ENCODE results near the gene RIOK2. TPM values are rescaled to one million over a fixed set of nuclear protein-coding genes. Genes with fewer than 3 reads are reported as not detected.
A peak's percentile ranks its signal among the peaks of the same experiment; 100 is the strongest.
"Not testable (repeated sequence)": the region's sequence is repeated elsewhere in the genome, so short reads cannot be mapped to it uniquely, and the experiment has no call there.

RIOK2 gene
- 46.6 and 48.7 TPM in 2 replicates for total RNA-seq (2014; rRNA removed; shearing (Covaris generic))
- polyA plus RNA-seq (2015; cell fraction: cytosol; rRNA removed) = 16.7 and 26.4 TPM in 2 replicates
- polyA plus RNA-seq (2015; cell fraction: nucleus; rRNA removed) = 24.2 and 24.8 TPM in 2 replicates

DNA sequence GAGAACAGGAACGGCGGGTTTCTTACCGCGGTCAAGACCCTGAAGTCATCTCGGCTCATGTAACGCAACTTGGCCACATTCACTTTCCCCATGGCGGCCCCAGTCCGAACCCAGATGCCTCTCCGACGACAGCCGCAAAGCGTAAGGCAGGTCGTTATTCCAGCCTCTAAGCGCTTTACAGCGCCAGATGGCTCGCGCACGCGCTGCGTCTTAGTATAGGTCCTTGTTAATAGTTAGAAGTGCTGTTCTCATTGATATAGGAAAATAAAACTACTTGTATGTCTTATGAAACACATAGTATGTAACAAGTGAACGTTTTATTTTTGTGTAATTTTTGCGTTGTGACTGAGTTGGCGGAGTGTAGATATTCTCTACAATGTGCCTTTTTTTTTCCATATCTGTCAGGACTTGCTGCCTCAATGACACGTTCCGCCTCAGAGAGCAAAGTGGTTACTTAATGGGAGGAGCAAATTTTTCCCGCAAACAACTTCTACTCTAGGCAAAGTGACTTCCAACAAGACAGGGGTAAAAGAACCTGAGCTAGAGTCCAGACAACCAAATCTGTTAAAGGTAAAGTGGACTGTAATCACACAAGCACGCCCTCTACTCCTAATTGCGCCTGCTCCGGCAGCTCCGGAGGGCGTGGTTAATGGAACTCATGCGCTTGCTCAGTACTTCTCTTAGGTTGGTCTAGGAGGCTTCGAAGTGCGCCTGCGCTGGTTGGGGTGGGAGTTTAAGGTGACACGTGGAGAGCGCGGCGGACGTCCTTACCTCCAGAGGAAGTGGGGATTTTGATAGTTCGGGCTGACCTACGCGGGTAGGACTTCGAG is at the start of gene RIOK2:
Gene RIOK2, minus strand, starts transcription at position 148 of the 830 bp plus-strand sequence. Its CDS starts 56 bp downstream, at position 92.
- peak; percentile 97 for DNase-seq (ENCODE audit: low read depth, low spot score)
- in situ Hi-C loops (cut with HindIII; ENCODE audit: low pct_unique_long_range_greater_than_20kb, low sequenced_read_pairs) = no loop called here

DNA sequence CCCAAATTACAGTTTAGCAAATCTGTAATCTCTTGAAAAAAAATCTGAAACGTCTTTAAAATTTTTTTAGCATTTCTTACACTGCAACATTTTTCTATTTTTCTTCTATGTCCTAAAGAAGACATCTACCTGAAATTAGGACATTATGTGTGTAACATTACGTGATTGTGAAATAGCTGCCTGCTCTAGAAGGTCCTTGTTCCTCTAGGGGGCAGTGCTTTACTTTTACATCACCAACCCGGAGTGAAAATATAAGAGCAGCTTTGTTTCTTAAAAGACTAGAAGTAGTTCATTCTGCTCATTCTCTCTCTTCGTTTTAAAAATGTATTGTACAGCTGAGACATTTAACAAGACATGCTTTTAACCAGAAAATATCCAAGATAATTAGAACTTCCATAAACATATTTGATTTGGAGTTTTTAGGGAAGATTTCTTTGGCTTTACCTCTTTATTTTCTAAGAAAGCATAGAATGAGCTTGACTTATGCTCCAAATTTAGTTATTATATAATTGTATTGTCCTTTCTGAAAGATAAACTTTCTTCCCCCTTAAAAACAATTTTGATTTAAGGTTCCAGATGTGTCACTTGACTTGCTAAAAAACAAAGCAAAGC is 48.1 kb upstream of the RIOK2 start:
- in situ Hi-C loops (cut with HindIII; ENCODE audit: low pct_unique_long_range_greater_than_20kb, low sequenced_read_pairs) = no loop called here
- DNase-seq (ENCODE audit: low read depth, low spot score) = peak; percentile 85

DNA sequence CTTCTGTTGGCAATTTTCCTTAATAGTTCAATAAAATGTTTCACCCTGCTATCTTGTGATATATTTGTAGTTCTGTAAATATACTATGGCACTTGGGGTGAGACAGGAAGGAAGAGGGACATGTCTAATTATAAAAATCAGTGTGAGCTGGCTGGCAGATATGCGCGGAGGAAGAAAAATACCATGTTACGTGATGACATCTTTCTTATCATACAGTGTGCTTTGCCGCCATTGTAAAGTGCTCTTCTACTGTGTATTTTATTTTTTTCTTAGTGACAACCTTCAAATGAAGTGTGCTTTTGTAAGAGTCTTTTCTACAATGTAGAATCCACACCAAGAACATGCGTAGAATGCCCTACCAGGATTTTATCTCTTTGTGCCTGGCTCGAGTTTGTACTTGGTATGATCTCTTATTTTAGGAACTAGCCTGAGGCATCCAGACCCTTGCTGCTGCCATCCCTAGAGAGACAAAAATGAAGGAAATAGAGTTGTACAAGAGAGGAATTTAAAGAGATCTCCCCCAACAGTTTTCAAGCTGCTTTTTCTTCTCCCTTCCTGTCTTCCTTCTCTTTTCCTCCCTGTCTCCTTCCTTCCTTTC is 46.7 kb upstream of the RIOK2 start:
- no peak for DNase-seq (ENCODE audit: low read depth, low spot score)
- in situ Hi-C loops (cut with HindIII; ENCODE audit: low pct_unique_long_range_greater_than_20kb, low sequenced_read_pairs) = no loop called here

DNA sequence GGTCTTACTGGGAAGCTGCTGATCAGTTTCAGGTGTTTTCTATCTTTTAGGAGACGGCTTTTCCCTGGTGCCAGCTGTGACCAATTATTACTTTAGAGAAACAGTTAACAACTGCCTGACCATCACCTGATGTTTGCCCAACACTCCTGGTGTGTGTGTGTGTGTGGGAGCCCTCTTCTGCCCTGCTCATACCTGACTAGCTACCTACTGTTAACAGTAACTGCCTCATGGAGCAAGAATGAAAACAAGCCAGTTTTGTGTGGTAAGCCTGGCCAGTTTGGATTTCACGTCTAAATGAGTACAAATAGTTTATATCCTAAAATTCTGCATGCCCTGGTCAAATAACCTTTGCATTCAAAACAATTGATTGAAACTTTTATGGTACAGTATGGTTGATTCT is 46.1 kb upstream of the RIOK2 start:
- in situ Hi-C loops (cut with HindIII; ENCODE audit: low pct_unique_long_range_greater_than_20kb, low sequenced_read_pairs) = no loop called here
- no peak for DNase-seq (ENCODE audit: low read depth, low spot score)

DNA sequence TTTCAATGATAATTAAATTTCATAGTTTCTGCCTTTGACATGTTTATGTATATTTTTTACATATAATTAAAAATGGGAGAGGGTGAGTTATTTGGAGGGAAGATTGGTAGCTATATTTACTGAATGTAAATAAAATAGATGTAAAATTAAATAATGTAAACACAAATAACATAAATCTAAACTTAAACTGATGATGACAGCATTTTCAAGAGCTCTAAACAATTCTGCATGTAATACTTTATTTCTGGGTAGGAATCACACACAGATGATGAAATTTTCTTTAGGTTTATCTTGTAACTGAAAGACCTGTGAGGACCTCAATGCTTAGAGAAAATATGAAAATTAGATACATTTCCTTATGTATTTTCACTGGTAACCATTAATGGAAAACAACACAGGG is 42.2 kb upstream of the RIOK2 start:
- in situ Hi-C loops (cut with HindIII; ENCODE audit: low pct_unique_long_range_greater_than_20kb, low sequenced_read_pairs) = no loop called here
- no peak for DNase-seq (ENCODE audit: low read depth, low spot score)

DNA sequence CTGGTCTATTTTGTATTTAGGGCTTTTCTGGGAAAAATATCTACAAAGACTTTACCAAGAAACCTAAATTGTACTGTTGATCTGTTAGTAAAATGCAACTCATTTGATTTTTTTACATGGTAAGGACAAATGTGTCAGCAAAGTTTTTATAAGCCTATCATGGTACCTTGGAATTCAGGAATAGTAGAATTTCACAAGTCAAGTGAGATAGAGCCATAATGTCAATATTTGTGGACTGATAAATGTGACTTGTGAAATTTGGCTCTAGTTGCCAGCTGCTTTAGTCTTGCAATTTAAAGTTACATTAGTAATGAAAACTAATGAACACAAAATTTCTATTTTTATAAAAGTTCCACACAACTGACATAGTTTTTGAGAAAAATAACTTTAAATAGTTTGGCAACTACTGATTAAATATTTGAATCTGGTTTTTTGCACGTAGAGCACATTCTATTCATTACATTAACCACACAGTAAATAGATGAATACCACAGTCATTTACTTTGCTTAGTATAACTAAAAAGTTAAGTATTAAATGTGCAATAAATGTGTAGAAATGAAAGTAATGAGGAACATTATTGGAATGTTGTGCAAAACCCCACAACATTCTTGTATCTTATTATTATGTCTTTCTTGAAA is 41.2 kb upstream of the RIOK2 start:
- no peak for DNase-seq (ENCODE audit: low read depth, low spot score)
- in situ Hi-C loops (cut with HindIII; ENCODE audit: low pct_unique_long_range_greater_than_20kb, low sequenced_read_pairs) = no loop called here

DNA sequence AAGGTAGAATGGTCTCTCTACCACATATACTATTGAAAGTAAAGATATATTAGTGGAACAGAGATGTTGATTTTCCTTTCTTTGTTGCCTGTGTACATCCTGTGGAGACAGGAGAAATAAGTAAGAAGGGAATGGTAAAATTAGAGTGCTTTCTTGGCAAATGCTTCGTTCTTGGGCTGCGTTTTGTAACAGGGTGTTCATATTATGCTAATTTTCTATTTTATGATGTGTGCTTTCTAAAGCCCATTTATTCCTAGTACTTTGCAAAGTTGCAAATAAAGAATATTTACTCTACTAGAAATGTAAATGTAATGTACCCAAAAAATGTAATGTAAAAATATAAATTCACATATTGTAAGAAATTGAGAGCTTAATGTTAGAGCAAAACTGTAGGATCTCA is 40.5 kb upstream of the RIOK2 start:
- in situ Hi-C loops (cut with HindIII; ENCODE audit: low pct_unique_long_range_greater_than_20kb, low sequenced_read_pairs) = no loop called here
- no peak for DNase-seq (ENCODE audit: low read depth, low spot score)

DNA sequence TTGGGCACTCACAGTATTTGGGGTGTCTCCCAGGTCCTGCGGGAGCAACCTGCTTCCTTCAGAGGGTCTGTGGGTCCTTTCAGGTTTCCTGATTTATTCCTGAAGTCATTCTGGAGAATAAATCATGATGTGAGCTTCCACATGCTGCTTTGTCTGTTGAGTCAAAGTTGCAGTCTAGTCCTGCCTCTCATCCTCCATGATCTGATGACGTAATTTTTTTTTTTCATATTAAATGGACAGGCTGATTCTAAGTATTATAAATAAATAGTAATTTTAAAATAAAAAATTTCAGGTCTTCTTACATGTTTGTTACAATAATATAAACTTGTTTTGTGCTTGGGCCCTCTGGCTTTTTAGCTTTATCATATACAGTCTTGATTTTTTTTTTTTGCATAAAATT is 26.3 kb upstream of the RIOK2 start:
- DNase-seq (ENCODE audit: low read depth, low spot score) = no peak
- in situ Hi-C loops (cut with HindIII; ENCODE audit: low pct_unique_long_range_greater_than_20kb, low sequenced_read_pairs) = no loop called here

DNA sequence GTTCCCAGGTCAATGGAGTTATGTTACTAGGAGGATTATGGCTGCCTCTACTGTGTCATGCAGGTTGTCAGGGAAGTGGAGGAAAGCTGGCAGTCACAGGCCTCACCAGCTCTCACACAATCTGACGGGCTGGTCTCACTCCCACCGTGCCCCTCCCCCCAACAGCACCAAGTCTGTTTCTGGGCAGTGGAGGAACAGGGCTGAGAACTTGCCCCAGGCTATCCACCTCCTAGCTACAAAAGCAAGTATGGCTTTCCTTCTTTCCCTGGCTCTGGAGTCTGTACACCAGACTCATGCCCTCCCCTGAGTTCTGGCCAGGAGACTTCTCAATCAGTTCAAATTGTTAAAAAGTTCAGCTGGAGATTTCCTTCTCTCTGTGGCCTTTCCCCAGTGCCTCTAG is 25.7 kb upstream of the RIOK2 start:
- no peak for DNase-seq (ENCODE audit: low read depth, low spot score)
- in situ Hi-C loops (cut with HindIII; ENCODE audit: low pct_unique_long_range_greater_than_20kb, low sequenced_read_pairs) = no loop called here

DNA sequence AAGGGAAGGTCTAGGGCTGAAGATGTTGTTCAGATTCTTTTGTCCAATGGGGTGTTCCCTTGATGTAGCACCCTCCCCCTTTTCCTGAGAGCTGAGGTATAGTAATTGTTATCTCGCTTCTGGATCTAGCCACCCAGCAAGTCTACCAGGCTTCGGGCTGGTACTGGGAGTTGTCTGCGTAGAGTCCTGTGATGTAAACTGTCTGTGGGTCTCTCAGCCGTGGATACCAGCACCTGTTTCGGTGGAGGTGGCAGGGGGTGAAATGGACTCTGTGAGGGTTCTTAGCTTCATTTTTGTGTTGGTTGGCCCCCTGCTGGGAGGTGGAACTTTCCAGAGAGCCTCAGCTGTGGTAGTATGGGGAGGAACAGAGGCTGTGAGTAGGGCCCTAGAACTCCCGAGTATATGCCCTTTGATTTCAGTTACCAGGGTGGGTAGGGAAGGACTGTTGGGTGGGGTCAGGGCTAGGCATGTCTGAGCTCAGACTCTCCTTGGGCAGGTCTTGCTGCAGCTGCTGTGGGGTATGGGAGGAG is 25.2 kb upstream of the RIOK2 start:
- DNase-seq (ENCODE audit: low read depth, low spot score) = no peak
- in situ Hi-C loops (cut with HindIII; ENCODE audit: low pct_unique_long_range_greater_than_20kb, low sequenced_read_pairs) = no loop called here

DNA sequence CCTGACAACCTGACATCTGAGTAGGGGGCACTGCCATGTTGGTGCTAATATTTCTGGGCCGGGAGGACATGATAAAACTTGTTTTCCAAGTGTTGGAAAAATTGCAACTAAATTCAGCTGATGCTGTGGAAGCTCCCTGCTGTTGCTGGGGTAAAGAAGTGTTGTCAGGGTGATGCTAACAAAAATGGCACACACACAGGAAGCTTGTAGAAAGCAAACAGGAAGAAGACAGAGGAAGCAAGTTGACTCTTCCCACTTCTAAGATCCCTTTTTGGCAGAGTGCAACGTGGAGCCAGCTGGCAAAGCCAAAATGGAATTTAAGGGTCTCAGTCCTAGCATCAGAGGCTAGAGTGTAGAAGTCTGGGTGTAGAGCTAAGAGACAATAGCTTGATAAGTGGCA is 11.3 kb upstream of the RIOK2 start:
- in situ Hi-C loops (cut with HindIII; ENCODE audit: low pct_unique_long_range_greater_than_20kb, low sequenced_read_pairs) = no loop called here
- no peak for DNase-seq (ENCODE audit: low read depth, low spot score)

DNA sequence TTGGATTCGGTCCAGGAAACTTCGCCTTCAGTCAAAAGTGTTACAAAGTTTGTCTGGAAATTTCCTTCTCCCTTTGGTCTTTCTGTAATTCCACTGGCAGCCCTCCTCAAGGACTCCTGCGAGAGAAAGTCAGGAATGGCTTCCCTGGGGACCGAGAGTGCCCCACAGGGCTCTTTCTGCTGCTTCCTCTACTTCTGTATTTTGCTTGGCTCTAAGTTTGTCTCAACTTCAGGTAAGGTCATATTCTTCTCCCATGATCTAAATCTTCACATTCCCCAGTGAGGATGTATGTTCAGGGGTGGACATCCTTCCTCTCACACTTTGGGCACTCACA is 10.3 kb upstream of the RIOK2 start:
- in situ Hi-C loops (cut with HindIII; ENCODE audit: low pct_unique_long_range_greater_than_20kb, low sequenced_read_pairs) = no loop called here
- no peak for DNase-seq (ENCODE audit: low read depth, low spot score)

DNA sequence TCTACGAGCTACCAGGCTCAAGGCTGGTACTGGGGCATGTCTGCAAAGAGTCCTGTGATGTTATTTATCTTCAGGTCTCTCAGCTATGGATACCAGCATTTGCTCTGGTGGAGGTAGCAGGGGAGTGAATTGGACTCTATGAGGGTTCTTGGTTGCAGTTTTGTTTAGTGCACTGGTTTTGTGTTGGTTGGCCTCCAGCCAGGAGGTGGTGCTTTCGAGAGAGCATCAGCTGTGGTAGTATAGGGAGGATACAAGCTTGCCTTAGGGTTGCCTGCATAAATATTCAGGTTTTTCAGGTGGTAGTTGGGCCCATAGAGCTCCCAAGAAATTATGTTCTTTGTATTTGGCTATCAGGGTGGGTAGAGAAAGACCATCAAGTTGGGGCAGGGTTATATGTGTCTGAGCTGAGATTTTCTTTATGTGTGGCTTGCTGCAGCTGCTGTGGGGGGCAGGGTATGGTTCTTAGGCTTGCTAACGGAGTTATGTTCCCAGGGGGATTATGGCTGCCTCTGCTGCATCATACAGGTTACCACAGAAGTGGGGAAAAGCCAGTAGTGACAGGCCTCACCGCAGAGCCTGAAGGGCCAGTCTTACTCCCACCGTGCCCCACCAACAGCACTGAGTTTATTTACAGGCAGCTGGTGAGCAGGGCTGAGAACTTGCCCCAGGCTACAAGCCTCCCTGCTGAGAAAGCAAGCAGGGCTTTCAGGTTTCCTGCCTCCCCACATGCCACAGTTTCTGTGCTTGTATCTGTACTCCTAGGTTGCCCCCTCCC is 9.7 kb upstream of the RIOK2 start:
- in situ Hi-C loops (cut with HindIII; ENCODE audit: low pct_unique_long_range_greater_than_20kb, low sequenced_read_pairs) = no loop called here
- peak; percentile 33 for DNase-seq (ENCODE audit: low read depth, low spot score)

DNA sequence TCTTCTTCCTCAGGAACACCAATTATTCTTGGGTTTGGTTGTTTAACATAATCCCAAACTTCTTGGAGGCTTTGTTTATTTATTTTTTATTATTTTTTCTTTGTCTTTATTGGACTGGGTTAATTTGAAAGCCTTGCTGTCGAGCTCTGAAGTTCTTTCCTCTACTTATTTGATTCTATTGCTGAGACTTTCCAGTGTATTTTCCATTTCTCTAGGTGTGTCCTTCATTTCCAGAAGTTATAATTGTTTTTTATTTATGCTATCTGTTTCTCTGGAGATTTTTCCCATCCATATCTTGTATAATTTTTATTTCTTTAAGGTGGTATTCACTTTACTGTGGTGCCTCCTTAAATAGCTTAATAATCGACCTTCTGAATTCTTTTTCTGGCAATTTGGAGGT is 8.8 kb upstream of the RIOK2 start:
- in situ Hi-C loops (cut with HindIII; ENCODE audit: low pct_unique_long_range_greater_than_20kb, low sequenced_read_pairs) = no loop called here
- DNase-seq (ENCODE audit: low read depth, low spot score) = no peak

DNA sequence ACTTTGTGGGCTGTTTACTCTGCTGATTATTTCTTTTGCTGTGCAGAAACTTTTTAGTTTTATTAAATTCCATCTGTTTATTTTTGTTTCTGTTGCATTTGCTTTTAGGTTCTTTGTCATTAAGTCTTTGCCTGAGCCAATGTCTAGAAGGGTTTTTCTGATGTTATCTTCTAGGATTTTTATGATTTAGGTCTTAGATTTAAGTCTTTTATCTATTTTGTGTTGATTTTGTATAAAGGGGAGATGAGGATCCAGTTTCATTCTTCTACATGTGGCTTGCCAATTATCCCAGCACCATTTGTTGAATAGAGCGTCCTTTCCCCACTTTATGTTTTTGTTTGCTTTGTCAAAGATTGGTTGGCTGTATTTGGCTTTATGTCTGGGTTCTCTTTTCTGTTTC is 6.5 kb upstream of the RIOK2 start:
- in situ Hi-C loops (cut with HindIII; ENCODE audit: low pct_unique_long_range_greater_than_20kb, low sequenced_read_pairs) = not testable (repeated sequence)

DNA sequence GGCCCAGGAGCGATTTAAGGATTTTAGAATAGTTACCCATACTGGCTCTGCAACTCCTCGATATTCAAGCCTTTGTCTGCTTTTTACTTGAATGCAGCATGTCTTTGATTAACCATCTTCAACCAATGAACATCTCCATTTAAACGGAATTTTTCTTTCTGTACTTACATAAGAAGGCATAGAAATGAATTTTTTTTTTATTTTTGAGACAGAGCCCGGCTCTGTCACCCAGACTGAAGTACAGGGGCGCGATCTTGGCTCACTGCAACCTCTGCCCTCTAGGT is 825 bp upstream of the RIOK2 start:
- DNase-seq (ENCODE audit: low read depth, low spot score) = no peak
- in situ Hi-C loops (cut with HindIII; ENCODE audit: low pct_unique_long_range_greater_than_20kb, low sequenced_read_pairs) = no loop called here

More for the DNA sequence above, 6.5 kb upstream of the RIOK2 start:
- not testable (repeated sequence) for DNase-seq (ENCODE audit: low read depth, low spot score)

DNA sequence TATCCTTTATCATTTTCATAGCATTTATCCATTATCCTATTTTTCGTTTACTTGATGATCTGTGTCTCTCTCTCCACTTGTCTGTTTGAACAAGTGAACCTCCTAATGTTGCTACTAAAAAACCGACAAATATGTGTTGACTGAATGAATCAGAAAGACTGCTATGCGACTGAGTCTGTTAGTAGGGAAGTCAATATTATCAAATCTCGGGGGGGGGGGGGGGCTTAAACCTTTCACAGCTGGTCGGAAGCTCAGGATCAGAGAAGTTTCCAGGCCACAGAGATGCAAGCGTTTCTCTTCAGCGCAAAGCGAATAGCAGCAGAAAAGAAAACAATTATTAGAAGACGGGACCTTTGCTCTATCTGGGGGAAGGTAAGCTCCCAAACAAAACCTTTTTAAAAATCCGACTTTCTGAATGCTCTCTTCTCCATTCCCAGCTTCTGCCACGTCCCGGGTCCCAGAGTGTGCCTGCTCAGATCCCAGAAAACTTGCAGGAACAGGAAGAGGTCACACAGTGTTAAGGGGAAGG is 412 bp downstream of the RIOK2 start:
- DNase-seq (ENCODE audit: low read depth, low spot score) = no peak
- in situ Hi-C loops (cut with HindIII; ENCODE audit: low pct_unique_long_range_greater_than_20kb, low sequenced_read_pairs) = no loop called here

Data from SK-MEL-5 (cell line).